ENCODE measurements around the gene NR4A2. TPM values are rescaled to one million over a fixed set of nuclear protein-coding genes. Genes with fewer than 3 reads are reported as not detected.

NR4A2 gene
- total RNA-seq, 1 donor from 2014 or later = 8.3 TPM

GRCh38 chr2:156363141-156363540, 30.6 kb upstream of the NR4A2 start:
- Mint-ChIP-seq H3K9me3 (ENCODE audit: low read depth) (peaks cover 4% of the 10 kb centered on the region), H3K27me3 (no peaks in the 10 kb centered on the region), H3K4me3 (ENCODE audit: low read depth) (no peak overlapping the region), H3K4me1 (ENCODE audit: low read depth) (peaks cover 6% of the 10 kb centered on the region), H3K36me3 (ENCODE audit: insufficient read depth) (peaks cover 5% of the 10 kb centered on the region), H3K27ac (no peak overlapping the region)
- DNase-seq (ENCODE audit: low spot score, unreplicated experiment) = no peak
- no peak for TF ChIP-seq CTCF (IDR thresholded peaks at IDR 0.05; ENCODE audit: unreplicated experiment)

GRCh38 chr2:156356014-156356754, 23.7 kb upstream of the NR4A2 start:
- Mint-ChIP-seq H3K27me3 (no peaks in the 10 kb centered on the region), H3K4me3 (ENCODE audit: low read depth) (no peak overlapping the region), H3K36me3 (ENCODE audit: insufficient read depth) (no peaks in the 10 kb centered on the region), H3K9me3 (ENCODE audit: low read depth) (no peaks in the 10 kb centered on the region), H3K27ac (no peak overlapping the region), H3K4me1 (ENCODE audit: low read depth) (no peaks in the 10 kb centered on the region)
- TF ChIP-seq CTCF (IDR thresholded peaks at IDR 0.05; ENCODE audit: unreplicated experiment) = no peak
- DNase-seq (ENCODE audit: low spot score, unreplicated experiment) = no peak

GRCh38 chr2:156352911-156353310, 20.4 kb upstream of the NR4A2 start:
- Mint-ChIP-seq H3K27ac (no peak overlapping the region), H3K4me1 (ENCODE audit: low read depth) (no peaks in the 10 kb centered on the region), H3K9me3 (ENCODE audit: low read depth) (no peaks in the 10 kb centered on the region), H3K36me3 (ENCODE audit: insufficient read depth) (no peaks in the 10 kb centered on the region), H3K4me3 (ENCODE audit: low read depth) (no peak overlapping the region), H3K27me3 (no peaks in the 10 kb centered on the region)
- TF ChIP-seq CTCF (IDR thresholded peaks at IDR 0.05; ENCODE audit: unreplicated experiment) = no peak
- DNase-seq (ENCODE audit: low spot score, unreplicated experiment) = no peak

- Mint-ChIP-seq H3K4me1 (ENCODE audit: low read depth) (no peaks in the 10 kb centered on the region), H3K27ac (no peak overlapping the region), H3K9me3 (ENCODE audit: low read depth) (no peaks in the 10 kb centered on the region), H3K27me3 (no peaks in the 10 kb centered on the region), H3K36me3 (ENCODE audit: insufficient read depth) (no peaks in the 10 kb centered on the region), H3K4me3 (ENCODE audit: low read depth) (no peak overlapping the region)
- no peak for TF ChIP-seq CTCF (IDR thresholded peaks at IDR 0.05; ENCODE audit: unreplicated experiment)
- no peak for DNase-seq (ENCODE audit: low spot score, unreplicated experiment)
These were observed 18.0 kb upstream of the NR4A2 start for GRCh38 chr2:156350374-156351142.

- H3K27ac Mint-ChIP-seq = no peak overlapping the region
- no peaks in the 10 kb centered on the region for H3K9me3 Mint-ChIP-seq (ENCODE audit: low read depth)
- H3K36me3 Mint-ChIP-seq (ENCODE audit: insufficient read depth) = no peaks in the 10 kb centered on the region
- no peaks in the 10 kb centered on the region for H3K27me3 Mint-ChIP-seq
- no peak overlapping the region for H3K4me3 Mint-ChIP-seq (ENCODE audit: low read depth)
- peaks cover 2% of the 10 kb centered on the region for H3K4me1 Mint-ChIP-seq (ENCODE audit: low read depth)
- DNase-seq (ENCODE audit: low spot score, unreplicated experiment) = no peak
- TF ChIP-seq CTCF (IDR thresholded peaks at IDR 0.05; ENCODE audit: unreplicated experiment) = no peak
These were observed 17.1 kb upstream of the NR4A2 start for GRCh38 chr2:156349605-156350004.

Data from progenitor cell of endocrine pancreas (in vitro differentiated cells).